Activated CD8-positive, alpha-beta memory T cell treated with anti-CD3 and anti-CD28 coated beads, Interleukin-2, amount 50 U/mL, for 1 hour (primary cell): ENCODE measurements around the gene GMEB1.
"Not testable (repeated sequence)": the region's sequence is repeated elsewhere in the genome, so short reads cannot be mapped to it uniquely, and the experiment has no call there.

ENCODE experiments used
- DNase-seq: peaks from one replicate; pipeline ENCODE4 v3.0.0-alpha.2; 2020; ENCODE audit errors: extremely low read depth

GMEB1 gene

GRCh38 chr1:28668191-28668955 is at the start of gene GMEB1:
GMEB1 (plus strand) TSS chr1:28668784; CDS start chr1:28683613, 14,829 bp downstream.
- DNase-seq, result peak; percentile 43

- no peak for DNase-seq
Measured at GRCh38 chr1:28631713-28632112, 36.9 kb upstream of the GMEB1 start.

GRCh38 chr1:28632560-28632959 is 36.0 kb upstream of the GMEB1 start:
- DNase-seq, result no peak

GRCh38 chr1:28640766-28641165 is 27.8 kb upstream of the GMEB1 start:
- DNase-seq, result no peak

- no peak for DNase-seq
Measured at GRCh38 chr1:28642056-28642846, 26.3 kb upstream of the GMEB1 start.

- DNase-seq, result peak; percentile 77
Measured at GRCh38 chr1:28642847-28643635, 25.5 kb upstream of the GMEB1 start, which contains the start of gene TAF12. TAF12 (minus strand) TSS chr1:28643067; CDS start chr1:28622081, 20,986 bp downstream.

GRCh38 chr1:28644494-28644893 is 24.1 kb upstream of the GMEB1 start:
- DNase-seq, result no peak

GRCh38 chr1:28645406-28645805 is 23.2 kb upstream of the GMEB1 start:
- DNase-seq, result not testable (repeated sequence)

GRCh38 chr1:28646040-28646439 is 22.5 kb upstream of the GMEB1 start:
- no peak for DNase-seq

- DNase-seq, result peak; percentile 78
Measured at GRCh38 chr1:28648008-28648473, 20.5 kb upstream of the GMEB1 start.

GRCh38 chr1:28648474-28649198 is 19.9 kb upstream of the GMEB1 start, which contains the start of gene RNU11:
RNU11 (plus strand) TSS chr1:28648600.
- DNase-seq, result peak; percentile 87

- DNase-seq, result not testable (repeated sequence)
Measured at GRCh38 chr1:28653063-28653462, 15.5 kb upstream of the GMEB1 start.

- not testable (repeated sequence) for DNase-seq
Measured at GRCh38 chr1:28653870-28654269, 14.7 kb upstream of the GMEB1 start.

GRCh38 chr1:28655448-28656311 is 12.9 kb upstream of the GMEB1 start:
- DNase-seq, result not testable (repeated sequence)

GRCh38 chr1:28656335-28656734 is 12.2 kb upstream of the GMEB1 start:
- DNase-seq, result no peak

GRCh38 chr1:28663871-28664470 is 4.6 kb upstream of the GMEB1 start:
- DNase-seq, result no peak

GRCh38 chr1:28666806-28667205 is 1.8 kb upstream of the GMEB1 start:
- DNase-seq, result no peak

GRCh38 chr1:28668956-28669723 is 556 bp downstream of the GMEB1 start:
- no peak for DNase-seq

GRCh38 chr1:28671254-28671780 is 2.7 kb downstream of the GMEB1 start:
- no peak for DNase-seq
